HEK293 (cell line): Measurements from ENCODE around the gene POLR3A.

Experiments
- HOXA7 ChIP-seq: sonication (generic); formaldehyde crosslinking; IDR thresholded peaks from 2 replicates; pipeline ENCODE4 v1.8.1; 2022; ENCODE audit warnings: missing genetic modification reagents, borderline replicate concordance
- KLF1 ChIP-seq: fragments of 450-650 bp; formaldehyde crosslinking; IDR thresholded peaks from 2 replicates; pipeline ENCODE4 v1.5.1; 2016; ENCODE audit warnings: missing biosample characterization, missing genetic modification characterization
- ZBTB17 ChIP-seq: fragments of 450-650 bp; formaldehyde crosslinking; IDR thresholded peaks from 2 replicates; pipeline ENCODE4 v1.5.1; 2016; ENCODE audit warnings: missing biosample characterization, missing genetic modification characterization
- ZBTB48 ChIP-seq: fragments of 450-650 bp; formaldehyde crosslinking; IDR thresholded peaks from 2 replicates; pipeline ENCODE4 v1.5.1; 2016; ENCODE audit warnings: missing biosample characterization, missing genetic modification characterization
- ZFP41 ChIP-seq: fragments of 450-650 bp; formaldehyde crosslinking; IDR thresholded peaks from 2 replicates; pipeline ENCODE4 v1.5.1; 2016; ENCODE audit warnings: missing biosample characterization, missing genetic modification characterization, borderline replicate concordance
- ZNF121 ChIP-seq: fragments of 450-650 bp; formaldehyde crosslinking; IDR thresholded peaks from 2 replicates; pipeline ENCODE4 v1.5.1; 2016; ENCODE audit warnings: missing biosample characterization, missing genetic modification characterization
- ZNF132 ChIP-seq: fragments of 450-650 bp; formaldehyde crosslinking; IDR thresholded peaks from 2 replicates; pipeline ENCODE4 v1.5.1; 2017; ENCODE audit warnings: missing biosample characterization, missing genetic modification characterization, borderline replicate concordance
- ZNF138 ChIP-seq: fragments of 450-650 bp; formaldehyde crosslinking; IDR thresholded peaks from 2 replicates; pipeline ENCODE4 v1.5.1; 2016; ENCODE audit warnings: missing biosample characterization, missing genetic modification characterization, borderline replicate concordance
- ZNF19 ChIP-seq: fragments of 450-650 bp; formaldehyde crosslinking; IDR thresholded peaks from 2 replicates; pipeline ENCODE4; 2016; ENCODE audit warnings: missing biosample characterization, missing genetic modification characterization, low read depth
- ZNF223 ChIP-seq: fragments of 450-650 bp; formaldehyde crosslinking; IDR thresholded peaks from 2 replicates; pipeline ENCODE4 v1.5.1; 2016; ENCODE audit warnings: missing biosample characterization, missing genetic modification characterization
- ZNF350 ChIP-seq: fragments of 450-650 bp; formaldehyde crosslinking; IDR thresholded peaks from 2 replicates; pipeline ENCODE4 v1.5.0; 2017; ENCODE audit warnings: missing biosample characterization, mild to moderate bottlenecking, missing genetic modification characterization
- ZNF514 ChIP-seq: fragments of 450-650 bp; formaldehyde crosslinking; IDR thresholded peaks from 2 replicates; pipeline ENCODE4 v1.5.1; 2016; ENCODE audit warnings: missing biosample characterization, missing genetic modification characterization
- ZNF529 ChIP-seq: fragments of 450-650 bp; formaldehyde crosslinking; IDR thresholded peaks from 2 replicates; pipeline ENCODE4 v1.5.1; 2017; ENCODE audit warnings: missing genetic modification characterization, missing biosample characterization; ENCODE audit not compliant: insufficient replicate concordance
- ZNF544 ChIP-seq: fragments of 450-650 bp; formaldehyde crosslinking; IDR thresholded peaks from 2 replicates; pipeline ENCODE4 v1.5.0; 2017; ENCODE audit warnings: missing biosample characterization, missing genetic modification characterization
- ZNF555 ChIP-seq: fragments of 450-650 bp; formaldehyde crosslinking; conservative IDR thresholded peaks from 2 replicates; pipeline ENCODE4 v1.5.1; 2017; ENCODE audit warnings: missing biosample characterization, mild to moderate bottlenecking, missing genetic modification characterization, inconsistent platforms
- ZNF596 ChIP-seq: fragments of 450-650 bp; IDR thresholded peaks from 2 replicates; pipeline ENCODE4 v1.5.0; 2018; ENCODE audit warnings: missing biosample characterization, mild to moderate bottlenecking, missing genetic modification characterization, moderate library complexity
- ZNF610 ChIP-seq: fragments of 450-650 bp; formaldehyde crosslinking; IDR thresholded peaks from 2 replicates; pipeline ENCODE4 v1.5.1; 2016; ENCODE audit warnings: missing biosample characterization, missing genetic modification characterization, borderline replicate concordance
- ZNF701 ChIP-seq: fragments of 450-650 bp; formaldehyde crosslinking; IDR thresholded peaks from 2 replicates; pipeline ENCODE4 v1.5.1; 2016; ENCODE audit warnings: missing biosample characterization, missing genetic modification characterization
- ZNF776 ChIP-seq: fragments of 450-650 bp; formaldehyde crosslinking; IDR thresholded peaks from 2 replicates; pipeline ENCODE4 v1.5.0; 2017; ENCODE audit warnings: missing biosample characterization, missing genetic modification characterization, borderline replicate concordance
- ZNF792 ChIP-seq: fragments of 450-650 bp; formaldehyde crosslinking; IDR thresholded peaks from 2 replicates; pipeline ENCODE4 v1.5.1; 2016; ENCODE audit warnings: missing biosample characterization, missing genetic modification characterization
- ZNF843 ChIP-seq: fragments of 450-650 bp; formaldehyde crosslinking; IDR thresholded peaks from 2 replicates; pipeline ENCODE4 v1.5.1; 2016; ENCODE audit warnings: missing biosample characterization, missing genetic modification characterization
- ZSCAN30 ChIP-seq: fragments of 450-650 bp; IDR thresholded peaks from 2 replicates; pipeline ENCODE4 v1.5.1; 2018; ENCODE audit warnings: missing biosample characterization, mild to moderate bottlenecking, missing genetic modification characterization, moderate library complexity
- TF ChIP-seq, protein P1 (sequence below): fragments of 450-650 bp; formaldehyde crosslinking; IDR thresholded peaks from 2 replicates; pipeline ENCODE4 v1.5.1; 2016; ENCODE audit warnings: missing biosample characterization, missing genetic modification characterization
- TF ChIP-seq, protein P2 (sequence below): IDR thresholded peaks from 2 replicates; pipeline ENCODE4 v1.6.1; 2011; ENCODE audit warnings: mild to moderate bottlenecking, low read depth, low read length, borderline replicate concordance
- TF ChIP-seq, protein P3 (sequence below): fragments of 450-650 bp; formaldehyde crosslinking; IDR thresholded peaks from 2 replicates; pipeline ENCODE4 v1.5.1; 2016; ENCODE audit warnings: missing biosample characterization, missing genetic modification characterization
- TF ChIP-seq, protein P4 (sequence below): fragments of 450-650 bp; formaldehyde crosslinking; IDR thresholded peaks from 2 replicates; pipeline ENCODE4 v1.5.1; 2017; ENCODE audit warnings: missing biosample characterization, missing genetic modification characterization
- TF ChIP-seq, protein P5 (sequence below): fragments of 450-650 bp; formaldehyde crosslinking; IDR thresholded peaks from 2 replicates; pipeline ENCODE4 v1.5.1; 2016; ENCODE audit warnings: missing biosample characterization, missing genetic modification characterization
- TF ChIP-seq, protein P6 (sequence below): fragments of 450-650 bp; formaldehyde crosslinking; IDR thresholded peaks from 2 replicates; pipeline ENCODE4 v1.5.1; 2016; ENCODE audit warnings: missing biosample characterization, missing genetic modification characterization, low read depth
- TF ChIP-seq, protein P7 (sequence below): fragments of 450-650 bp; IDR thresholded peaks from 2 replicates; pipeline ENCODE4 v1.5.1; 2018; ENCODE audit warnings: missing biosample characterization, mild to moderate bottlenecking, missing genetic modification characterization
- TF ChIP-seq, protein P8 (sequence below): fragments of 450-650 bp; formaldehyde crosslinking; IDR thresholded peaks from 2 replicates; pipeline ENCODE4; 2016; ENCODE audit warnings: missing biosample characterization, missing genetic modification characterization

Gene POLR3A

DNA sequence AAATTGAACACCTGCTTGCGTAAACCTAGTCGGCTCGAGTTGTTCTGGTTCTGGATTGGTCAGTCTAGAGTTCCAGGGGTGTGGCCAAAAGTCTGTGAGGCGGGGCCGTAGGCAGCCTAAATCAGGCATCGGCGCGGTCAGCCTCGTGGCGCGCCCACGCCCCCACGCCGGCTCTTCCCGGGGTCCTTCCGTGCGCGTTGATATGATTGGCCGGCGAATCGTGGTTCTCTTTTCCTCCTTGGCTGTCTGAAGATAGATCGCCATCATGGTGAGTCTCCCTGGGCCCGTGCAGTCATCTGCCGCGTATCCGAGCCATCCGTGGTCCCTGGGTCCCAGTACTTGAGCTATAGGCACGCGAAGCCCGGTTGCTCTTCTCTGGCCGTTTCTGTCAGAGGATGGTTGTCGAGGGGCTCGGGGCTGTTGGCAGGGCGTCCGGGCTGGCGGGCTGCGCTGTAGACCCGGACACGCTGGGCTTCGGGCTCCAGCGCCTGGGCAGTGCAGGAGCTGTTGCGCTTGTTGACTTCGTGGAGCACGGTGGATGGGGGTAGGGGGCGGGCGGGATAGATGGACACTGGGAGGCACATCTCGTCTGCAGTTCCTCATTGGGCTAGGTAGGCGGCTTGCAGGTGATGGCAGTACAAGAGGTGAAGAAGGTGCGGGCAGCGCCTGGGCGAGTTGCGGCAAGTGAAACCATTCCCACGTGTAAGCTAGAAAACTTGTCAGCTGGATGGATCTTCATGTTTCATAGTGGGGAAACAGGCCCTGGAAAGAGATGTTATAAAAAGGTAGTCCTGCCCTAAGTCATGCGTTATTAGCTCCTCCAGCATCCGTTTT, 4.5 kb upstream of the POLR3A start, which contains the start of gene RPS24 (continued):
- TF ChIP-seq ZNF776 (tag by site-specific recombination) = no peak
- TF ChIP-seq, protein P1, sequence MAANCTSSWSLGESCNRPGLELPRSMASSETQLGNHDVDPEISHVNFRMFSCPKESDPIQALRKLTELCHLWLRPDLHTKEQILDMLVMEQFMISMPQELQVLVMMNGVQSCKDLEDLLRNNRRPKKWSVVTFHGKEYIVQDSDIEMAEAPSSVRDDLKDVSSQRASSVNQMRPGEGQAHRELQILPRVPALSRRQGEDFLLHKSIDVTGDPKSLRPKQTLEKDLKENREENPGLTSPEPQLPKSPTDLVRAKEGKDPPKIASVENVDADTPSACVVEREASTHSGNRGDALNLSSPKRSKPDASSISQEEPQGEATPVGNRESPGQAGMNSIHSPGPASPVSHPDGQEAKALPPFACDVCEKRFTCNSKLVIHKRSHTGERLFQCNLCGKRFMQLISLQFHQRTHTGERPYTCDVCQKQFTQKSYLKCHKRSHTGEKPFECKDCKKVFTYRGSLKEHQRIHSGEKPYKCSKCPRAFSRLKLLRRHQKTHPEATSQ (tag by site-specific recombination) = no peak
- TF ChIP-seq ZNF843 (tag by site-specific recombination) = 0 out of 2 replicates have a peak, but pooled peaks have one; percentile 65
- TF ChIP-seq ZNF792 (tag by site-specific recombination) = no peak
- TF ChIP-seq ZFP41 (tag by site-specific recombination) = no peak
- TF ChIP-seq, protein P2, sequence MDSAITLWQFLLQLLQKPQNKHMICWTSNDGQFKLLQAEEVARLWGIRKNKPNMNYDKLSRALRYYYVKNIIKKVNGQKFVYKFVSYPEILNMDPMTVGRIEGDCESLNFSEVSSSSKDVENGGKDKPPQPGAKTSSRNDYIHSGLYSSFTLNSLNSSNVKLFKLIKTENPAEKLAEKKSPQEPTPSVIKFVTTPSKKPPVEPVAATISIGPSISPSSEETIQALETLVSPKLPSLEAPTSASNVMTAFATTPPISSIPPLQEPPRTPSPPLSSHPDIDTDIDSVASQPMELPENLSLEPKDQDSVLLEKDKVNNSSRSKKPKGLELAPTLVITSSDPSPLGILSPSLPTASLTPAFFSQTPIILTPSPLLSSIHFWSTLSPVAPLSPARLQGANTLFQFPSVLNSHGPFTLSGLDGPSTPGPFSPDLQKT = no peak
- TF ChIP-seq, protein P3, sequence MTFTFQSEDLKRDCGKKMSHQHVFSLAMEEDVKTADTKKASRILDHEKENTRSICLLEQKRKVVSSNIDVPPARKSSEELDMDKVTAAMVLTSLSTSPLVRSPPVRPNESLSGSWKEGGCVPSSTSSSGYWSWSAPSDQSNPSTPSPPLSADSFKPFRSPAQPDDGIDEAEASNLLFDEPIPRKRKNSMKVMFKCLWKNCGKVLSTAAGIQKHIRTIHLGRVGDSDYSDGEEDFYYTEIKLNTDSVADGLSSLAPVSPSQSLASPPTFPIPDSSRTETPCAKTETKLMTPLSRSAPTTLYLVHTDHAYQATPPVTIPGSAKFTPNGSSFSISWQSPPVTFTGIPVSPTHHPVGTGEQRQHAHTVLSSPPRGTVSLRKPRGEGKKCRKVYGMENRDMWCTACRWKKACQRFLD (tag by site-specific recombination) = no peak
- no peak for TF ChIP-seq ZNF555 (tag by site-specific recombination)
- TF ChIP-seq ZNF514 (tag by site-specific recombination) = no peak
- no peak for TF ChIP-seq ZNF223 (tag by site-specific recombination)
- TF ChIP-seq, protein P4, sequence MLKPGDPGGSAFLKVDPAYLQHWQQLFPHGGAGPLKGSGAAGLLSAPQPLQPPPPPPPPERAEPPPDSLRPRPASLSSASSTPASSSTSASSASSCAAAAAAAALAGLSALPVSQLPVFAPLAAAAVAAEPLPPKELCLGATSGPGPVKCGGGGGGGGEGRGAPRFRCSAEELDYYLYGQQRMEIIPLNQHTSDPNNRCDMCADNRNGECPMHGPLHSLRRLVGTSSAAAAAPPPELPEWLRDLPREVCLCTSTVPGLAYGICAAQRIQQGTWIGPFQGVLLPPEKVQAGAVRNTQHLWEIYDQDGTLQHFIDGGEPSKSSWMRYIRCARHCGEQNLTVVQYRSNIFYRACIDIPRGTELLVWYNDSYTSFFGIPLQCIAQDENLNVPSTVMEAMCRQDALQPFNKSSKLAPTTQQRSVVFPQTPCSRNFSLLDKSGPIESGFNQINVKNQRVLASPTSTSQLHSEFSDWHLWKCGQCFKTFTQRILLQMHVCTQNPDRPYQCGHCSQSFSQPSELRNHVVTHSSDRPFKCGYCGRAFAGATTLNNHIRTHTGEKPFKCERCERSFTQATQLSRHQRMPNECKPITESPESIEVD = no peak
- no peak for TF ChIP-seq ZNF544 (tag by site-specific recombination)
- TF ChIP-seq, protein P5, sequence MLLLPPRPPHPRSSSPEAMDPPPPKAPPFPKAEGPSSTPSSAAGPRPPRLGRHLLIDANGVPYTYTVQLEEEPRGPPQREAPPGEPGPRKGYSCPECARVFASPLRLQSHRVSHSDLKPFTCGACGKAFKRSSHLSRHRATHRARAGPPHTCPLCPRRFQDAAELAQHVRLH (tag by site-specific recombination) = 0 out of 2 replicates have a peak, but pooled peaks have one; percentile 22
- TF ChIP-seq, protein P6, sequence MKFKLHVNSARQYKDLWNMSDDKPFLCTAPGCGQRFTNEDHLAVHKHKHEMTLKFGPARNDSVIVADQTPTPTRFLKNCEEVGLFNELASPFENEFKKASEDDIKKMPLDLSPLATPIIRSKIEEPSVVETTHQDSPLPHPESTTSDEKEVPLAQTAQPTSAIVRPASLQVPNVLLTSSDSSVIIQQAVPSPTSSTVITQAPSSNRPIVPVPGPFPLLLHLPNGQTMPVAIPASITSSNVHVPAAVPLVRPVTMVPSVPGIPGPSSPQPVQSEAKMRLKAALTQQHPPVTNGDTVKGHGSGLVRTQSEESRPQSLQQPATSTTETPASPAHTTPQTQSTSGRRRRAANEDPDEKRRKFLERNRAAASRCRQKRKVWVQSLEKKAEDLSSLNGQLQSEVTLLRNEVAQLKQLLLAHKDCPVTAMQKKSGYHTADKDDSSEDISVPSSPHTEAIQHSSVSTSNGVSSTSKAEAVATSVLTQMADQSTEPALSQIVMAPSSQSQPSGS (tag by site-specific recombination) = no peak
- TF ChIP-seq ZBTB17 = peak; percentile 97
- no peak for TF ChIP-seq ZNF19
- no peak for TF ChIP-seq ZNF350 (tag by site-specific recombination)
- TF ChIP-seq KLF1 (tag by site-specific recombination) = no peak; the same call in 1 of the 2 replicates
- TF ChIP-seq ZBTB48 (tag by site-specific recombination) = no peak
- TF ChIP-seq, protein P7, sequence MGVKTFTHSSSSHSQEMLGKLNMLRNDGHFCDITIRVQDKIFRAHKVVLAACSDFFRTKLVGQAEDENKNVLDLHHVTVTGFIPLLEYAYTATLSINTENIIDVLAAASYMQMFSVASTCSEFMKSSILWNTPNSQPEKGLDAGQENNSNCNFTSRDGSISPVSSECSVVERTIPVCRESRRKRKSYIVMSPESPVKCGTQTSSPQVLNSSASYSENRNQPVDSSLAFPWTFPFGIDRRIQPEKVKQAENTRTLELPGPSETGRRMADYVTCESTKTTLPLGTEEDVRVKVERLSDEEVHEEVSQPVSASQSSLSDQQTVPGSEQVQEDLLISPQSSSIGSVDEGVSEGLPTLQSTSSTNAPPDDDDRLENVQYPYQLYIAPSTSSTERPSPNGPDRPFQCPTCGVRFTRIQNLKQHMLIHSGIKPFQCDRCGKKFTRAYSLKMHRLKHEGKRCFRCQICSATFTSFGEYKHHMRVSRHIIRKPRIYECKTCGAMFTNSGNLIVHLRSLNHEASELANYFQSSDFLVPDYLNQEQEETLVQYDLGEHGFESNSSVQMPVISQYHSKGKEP (tag by site-specific recombination) = no peak
- no peak for TF ChIP-seq ZNF529 (tag by site-specific recombination)
- no peak for TF ChIP-seq ZNF701
- no peak for TF ChIP-seq ZNF596 (tag by site-specific recombination)
- no peak for TF ChIP-seq ZNF610 (tag by site-specific recombination)
- peak; percentile 76 for TF ChIP-seq ZSCAN30 (tag by site-specific recombination)
- no peak for TF ChIP-seq HOXA7 (CRISPR knock-in tag)
- TF ChIP-seq ZNF132 = no peak
- no peak for TF ChIP-seq ZNF121 (tag by site-specific recombination)
- no peak for TF ChIP-seq ZNF138 (tag by site-specific recombination)
- TF ChIP-seq, protein P8, sequence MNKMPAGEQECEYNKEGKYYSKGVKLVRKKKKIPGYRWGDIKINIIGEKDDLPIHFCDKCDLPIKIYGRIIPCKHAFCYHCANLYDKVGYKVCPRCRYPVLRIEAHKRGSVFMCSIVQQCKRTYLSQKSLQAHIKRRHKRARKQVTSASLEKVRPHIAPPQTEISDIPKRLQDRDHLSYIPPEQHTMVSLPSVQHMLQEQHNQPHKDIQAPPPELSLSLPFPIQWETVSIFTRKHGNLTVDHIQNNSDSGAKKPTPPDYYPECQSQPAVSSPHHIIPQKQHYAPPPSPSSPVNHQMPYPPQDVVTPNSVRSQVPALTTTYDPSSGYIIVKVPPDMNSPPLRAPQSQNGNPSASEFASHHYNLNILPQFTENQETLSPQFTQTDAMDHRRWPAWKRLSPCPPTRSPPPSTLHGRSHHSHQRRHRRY = no peak
